Mammary epithelial cell (primary cell): ENCODE measurements around the gene PCDHA10.

Source experiments
- CTCF ChIP-seq, 2 donors: IDR thresholded peaks in 1 of 2; conservative IDR thresholded peaks in 1 of 2; 2 replicates each; pipeline ENCODE4 v1.5.1; 2011 to 2012; ENCODE audit warnings: inconsistent platforms in 2 of 2, low read length in 2 of 2, mild to moderate bottlenecking in 2 of 2, control low read depth in 1 of 2, low read depth in 1 of 2; ENCODE audit not compliant: insufficient read depth in 1 of 2; ENCODE audit errors: extremely low read depth in 1 of 2
- EZH2 ChIP-seq: IDR thresholded peaks from 2 replicates; pipeline ENCODE4 v1.6.1; 2012; ENCODE audit warnings: low read length, inconsistent platforms, borderline replicate concordance

GRCh38 chr5:140857987-140858240, 2.2 kb downstream of the PCDHA10 start:
- TF ChIP-seq EZH2 (no peak), CTCF (conservative IDR thresholded peaks at IDR 0.05 in 1 of 2, IDR thresholded peaks at IDR 0.05 in 1 of 2; ENCODE audit: extremely low read depth in 1 of 2, insufficient read depth in 1 of 2, low read depth in 1 of 2, low read length in 2 of 2) (no peak)
